ENCODE results near the gene UCK2.

Gene UCK2

GRCh38 chr1:165855010-165855838 is 27.8 kb downstream of the UCK2 start:
- POLR2A ChIA-PET: no interaction called here
- no peak for TF ChIP-seq SP1 (IDR thresholded peaks at IDR 0.05)
- TF ChIP-seq, protein P1, sequence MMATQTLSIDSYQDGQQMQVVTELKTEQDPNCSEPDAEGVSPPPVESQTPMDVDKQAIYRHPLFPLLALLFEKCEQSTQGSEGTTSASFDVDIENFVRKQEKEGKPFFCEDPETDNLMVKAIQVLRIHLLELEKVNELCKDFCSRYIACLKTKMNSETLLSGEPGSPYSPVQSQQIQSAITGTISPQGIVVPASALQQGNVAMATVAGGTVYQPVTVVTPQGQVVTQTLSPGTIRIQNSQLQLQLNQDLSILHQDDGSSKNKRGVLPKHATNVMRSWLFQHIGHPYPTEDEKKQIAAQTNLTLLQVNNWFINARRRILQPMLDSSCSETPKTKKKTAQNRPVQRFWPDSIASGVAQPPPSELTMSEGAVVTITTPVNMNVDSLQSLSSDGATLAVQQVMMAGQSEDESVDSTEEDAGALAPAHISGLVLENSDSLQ (IDR thresholded peaks at IDR 0.05): peak; percentile 52; the same call in 1 of the 2 replicates
- DNase-seq (ENCODE audit: extremely low spot score): no peak
- CTCF ChIA-PET: no interaction called here

- TF ChIP-seq NFRKB (IDR thresholded peaks at IDR 0.05) (no peak), FOXA1 (IDR thresholded peaks at IDR 0.05) (no peak), HDGF (IDR thresholded peaks at IDR 0.05; ENCODE audit: borderline replicate concordance) (no peak), CTBP1 (IDR thresholded peaks at IDR 0.05; ENCODE audit: borderline replicate concordance) (no peak), ARNT (IDR thresholded peaks at IDR 0.05) (no peak), SUZ12 (IDR thresholded peaks at IDR 0.05) (no peak), ZNF384 (IDR thresholded peaks at IDR 0.05) (no peak), TARDBP (IDR thresholded peaks at IDR 0.05) (no peak), SP1 (IDR thresholded peaks at IDR 0.05) (no peak), BHLHE40 (IDR thresholded peaks at IDR 0.05; ENCODE audit: borderline replicate concordance) (no peak), ELF4 (IDR thresholded peaks at IDR 0.05) (no peak), L3MBTL2 (conservative IDR thresholded peaks at IDR 0.05) (no peak), FOXM1 (IDR thresholded peaks at IDR 0.05; ENCODE audit: borderline replicate concordance) (no peak), LEF1 (IDR thresholded peaks at IDR 0.05; ENCODE audit: borderline replicate concordance) (no peak), FOXK2 (IDR thresholded peaks at IDR 0.05) (no peak)
- TF ChIP-seq, protein P1 (IDR thresholded peaks at IDR 0.05): no peak
- no peak for DNase-seq (ENCODE audit: extremely low spot score)
- POLR2A ChIA-PET: no interaction called here
- CTCF ChIA-PET: no interaction called here
Observed at GRCh38 chr1:165856021-165856420, 28.6 kb downstream of the UCK2 start.

- TF ChIP-seq SUZ12 (IDR thresholded peaks at IDR 0.05) (no peak), LEF1 (IDR thresholded peaks at IDR 0.05; ENCODE audit: borderline replicate concordance) (no peak), FOXK2 (IDR thresholded peaks at IDR 0.05) (no peak), ELF4 (IDR thresholded peaks at IDR 0.05) (no peak), FOXM1 (IDR thresholded peaks at IDR 0.05; ENCODE audit: borderline replicate concordance) (no peak), L3MBTL2 (conservative IDR thresholded peaks at IDR 0.05) (no peak), NFRKB (IDR thresholded peaks at IDR 0.05) (no peak), ZNF384 (IDR thresholded peaks at IDR 0.05) (no peak), ARNT (IDR thresholded peaks at IDR 0.05) (no peak), TARDBP (IDR thresholded peaks at IDR 0.05) (no peak), FOXA1 (IDR thresholded peaks at IDR 0.05) (no peak), SP1 (IDR thresholded peaks at IDR 0.05) (no peak), CTBP1 (IDR thresholded peaks at IDR 0.05; ENCODE audit: borderline replicate concordance) (no peak), BHLHE40 (IDR thresholded peaks at IDR 0.05; ENCODE audit: borderline replicate concordance) (no peak), HDGF (IDR thresholded peaks at IDR 0.05; ENCODE audit: borderline replicate concordance) (no peak)
- TF ChIP-seq, protein P1 (IDR thresholded peaks at IDR 0.05): no peak
- ChIA-PET CTCF (no interaction called here), POLR2A (no interaction called here)
- no peak for DNase-seq (ENCODE audit: extremely low spot score)
Observed at GRCh38 chr1:165856606-165857005, 29.2 kb downstream of the UCK2 start.

DNA sequence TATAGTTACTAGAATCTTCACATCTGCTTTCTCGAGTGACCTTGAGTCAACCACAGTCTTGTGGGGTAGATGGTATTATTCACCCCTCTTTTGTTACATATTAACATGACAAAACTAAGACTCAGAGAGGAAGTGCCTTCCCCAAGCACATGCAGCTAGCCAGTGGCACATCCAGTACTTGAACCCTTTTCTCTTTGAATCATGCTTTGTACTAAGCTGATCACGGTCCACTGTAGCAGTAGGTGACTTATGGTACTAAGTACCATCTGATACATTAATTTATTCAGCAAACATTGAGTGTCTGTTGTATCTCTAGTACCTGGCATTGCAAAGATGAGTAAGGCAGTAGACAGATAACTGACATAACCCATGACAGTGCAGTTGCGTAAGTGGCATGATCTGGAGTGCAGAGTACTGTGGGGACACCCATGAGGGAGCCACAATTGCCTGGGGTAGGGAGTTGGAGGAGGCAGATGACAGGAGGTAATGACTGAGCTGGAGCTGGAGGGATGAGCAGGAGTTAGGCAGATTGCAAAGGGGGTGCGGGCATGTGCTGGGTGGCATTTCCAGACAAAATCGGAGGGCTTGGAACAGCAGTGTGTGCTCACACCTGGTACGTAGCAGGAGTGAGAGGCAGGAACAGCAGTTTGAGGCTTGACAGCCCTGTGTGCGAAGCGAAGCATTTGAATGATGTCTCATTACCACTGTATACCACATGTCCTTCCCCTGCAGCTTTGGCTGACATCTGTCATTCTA is 29.8 kb downstream of the UCK2 start:
- ChIA-PET CTCF (no interaction called here), POLR2A (no interaction called here)
- no peak for DNase-seq (ENCODE audit: extremely low spot score)
- TF ChIP-seq ELF4 (IDR thresholded peaks at IDR 0.05): no peak
- TF ChIP-seq ARNT (IDR thresholded peaks at IDR 0.05): no peak
- TF ChIP-seq LEF1 (IDR thresholded peaks at IDR 0.05; ENCODE audit: borderline replicate concordance): no peak
- no peak for TF ChIP-seq SP1 (IDR thresholded peaks at IDR 0.05)
- TF ChIP-seq TARDBP (IDR thresholded peaks at IDR 0.05): no peak
- no peak for TF ChIP-seq FOXK2 (IDR thresholded peaks at IDR 0.05)
- TF ChIP-seq ZNF384 (IDR thresholded peaks at IDR 0.05): no peak
- TF ChIP-seq, protein P1 (IDR thresholded peaks at IDR 0.05): no peak
- TF ChIP-seq FOXA1 (IDR thresholded peaks at IDR 0.05): no peak
- TF ChIP-seq CTBP1 (IDR thresholded peaks at IDR 0.05; ENCODE audit: borderline replicate concordance): no peak

DNA sequence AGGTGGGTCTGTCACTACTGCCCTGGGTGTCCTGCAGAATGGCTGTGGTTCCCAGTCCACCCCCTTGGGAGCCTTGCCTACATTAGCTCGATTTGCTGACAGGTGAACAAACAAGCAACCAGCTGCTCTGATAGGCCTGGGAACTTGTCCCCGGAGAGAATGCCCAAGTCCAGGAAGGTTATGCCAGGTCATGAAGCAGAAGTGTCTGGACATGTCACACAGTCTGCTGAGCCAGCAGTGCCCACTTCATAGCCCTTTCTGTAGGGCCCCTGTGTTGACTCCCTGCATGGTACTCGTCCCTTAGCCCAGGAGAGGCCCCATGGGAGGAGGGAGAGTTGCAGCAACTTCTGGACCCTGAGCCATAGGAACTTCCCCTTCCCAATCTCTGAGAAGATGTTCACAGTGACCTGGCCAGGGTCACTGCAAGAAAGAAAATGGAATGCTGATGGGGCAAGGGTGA is 31.0 kb downstream of the UCK2 start:
- ChIA-PET POLR2A (no interaction called here), CTCF (no interaction called here)
- no peak for DNase-seq (ENCODE audit: extremely low spot score)
- TF ChIP-seq, protein P1 (IDR thresholded peaks at IDR 0.05): no peak
- TF ChIP-seq ELF4 (IDR thresholded peaks at IDR 0.05) (no peak), HDGF (IDR thresholded peaks at IDR 0.05; ENCODE audit: borderline replicate concordance) (no peak), NFRKB (IDR thresholded peaks at IDR 0.05) (no peak), SP1 (IDR thresholded peaks at IDR 0.05) (no peak), TARDBP (IDR thresholded peaks at IDR 0.05) (no peak)

Measured in HEK293T (cell line).